ENCODE results near the gene WFS1. TPM values are rescaled to one million over a fixed set of nuclear protein-coding genes. Genes with fewer than 3 reads are reported as not detected.

WFS1 gene
- total RNA-seq, 1 experiment from 2014 or later = 21.5 TPM

DNA sequence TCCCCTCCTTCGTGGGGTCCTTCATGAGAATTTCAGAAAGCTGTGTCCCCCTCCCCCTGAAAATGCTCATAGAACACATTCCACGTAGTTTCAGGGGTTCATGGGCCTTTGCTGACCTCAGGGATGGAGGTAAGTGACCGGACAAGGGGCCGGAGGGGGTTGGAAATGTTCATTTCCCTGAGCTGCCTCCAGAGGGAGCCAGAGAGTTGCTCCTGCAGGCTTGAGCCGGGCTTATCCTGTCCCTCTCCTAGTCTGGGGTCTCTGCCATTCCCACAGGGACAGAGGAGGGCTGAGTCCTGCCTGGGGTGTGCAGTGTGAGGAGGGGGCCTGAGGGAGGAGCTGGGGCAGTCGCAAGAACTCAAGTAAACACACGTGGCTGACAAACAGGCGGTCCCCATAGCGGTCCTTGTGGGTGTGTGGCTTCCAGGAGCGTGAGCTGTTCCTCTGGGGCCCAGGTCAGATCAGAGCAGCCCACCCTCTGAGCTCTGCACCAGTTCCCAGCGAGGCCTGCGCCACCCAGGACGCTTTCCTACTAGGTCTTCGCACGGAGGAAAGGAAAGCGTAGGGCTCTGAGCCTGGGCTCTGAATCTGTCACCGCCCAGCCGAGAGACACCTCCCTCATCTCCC, 62.5 kb downstream of the WFS1 start:
- no peak overlapping the region for H3K27ac ChIP-seq (ENCODE audit: low read depth, low read length)
- peaks cover 1 to 2% of the 10 kb centered on the region in 2 experiments; a peak in 3 of 4 replicates for H3K4me1 ChIP-seq (ENCODE audit: control insufficient read depth in 1 of 2, insufficient read depth in 2 of 2, low read length in 2 of 2)
- H3K9me3 ChIP-seq (ENCODE audit: control insufficient read depth in 1 of 2, insufficient read depth in 1 of 2, low read depth in 1 of 2, low read length in 2 of 2) = no peaks in the 10 kb centered on the region
- TF ChIP-seq JUND (IDR thresholded peaks at IDR 0.05) = no peak
- TF ChIP-seq, protein P1, sequence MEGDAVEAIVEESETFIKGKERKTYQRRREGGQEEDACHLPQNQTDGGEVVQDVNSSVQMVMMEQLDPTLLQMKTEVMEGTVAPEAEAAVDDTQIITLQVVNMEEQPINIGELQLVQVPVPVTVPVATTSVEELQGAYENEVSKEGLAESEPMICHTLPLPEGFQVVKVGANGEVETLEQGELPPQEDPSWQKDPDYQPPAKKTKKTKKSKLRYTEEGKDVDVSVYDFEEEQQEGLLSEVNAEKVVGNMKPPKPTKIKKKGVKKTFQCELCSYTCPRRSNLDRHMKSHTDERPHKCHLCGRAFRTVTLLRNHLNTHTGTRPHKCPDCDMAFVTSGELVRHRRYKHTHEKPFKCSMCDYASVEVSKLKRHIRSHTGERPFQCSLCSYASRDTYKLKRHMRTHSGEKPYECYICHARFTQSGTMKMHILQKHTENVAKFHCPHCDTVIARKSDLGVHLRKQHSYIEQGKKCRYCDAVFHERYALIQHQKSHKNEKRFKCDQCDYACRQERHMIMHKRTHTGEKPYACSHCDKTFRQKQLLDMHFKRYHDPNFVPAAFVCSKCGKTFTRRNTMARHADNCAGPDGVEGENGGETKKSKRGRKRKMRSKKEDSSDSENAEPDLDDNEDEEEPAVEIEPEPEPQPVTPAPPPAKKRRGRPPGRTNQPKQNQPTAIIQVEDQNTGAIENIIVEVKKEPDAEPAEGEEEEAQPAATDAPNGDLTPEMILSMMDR (IDR thresholded peaks at IDR 0.05 in 2 of 3, conservative IDR thresholded peaks at IDR 0.05 in 1 of 3; ENCODE audit: borderline replicate concordance in 1 of 3, insufficient read depth in 1 of 3, low read depth in 2 of 3, low read length in 2 of 3) = peak; percentile 68 to 90 (median 84)
- TF ChIP-seq, protein P2, sequence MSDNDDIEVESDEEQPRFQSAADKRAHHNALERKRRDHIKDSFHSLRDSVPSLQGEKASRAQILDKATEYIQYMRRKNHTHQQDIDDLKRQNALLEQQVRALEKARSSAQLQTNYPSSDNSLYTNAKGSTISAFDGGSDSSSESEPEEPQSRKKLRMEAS (IDR thresholded peaks at IDR 0.05) = no peak
- TF ChIP-seq RAD21 (IDR thresholded peaks at IDR 0.05; ENCODE audit: low read depth) = peak; percentile 83
- intact Hi-C loops (cut with micrococcal nuclease) = loop anchor here (1.0 to 10.0 kb wide), 3 partner anchors 30 to 353 kb away; no protein-coding TSS in a partner anchor
- H3K27me3 ChIP-seq (ENCODE audit: insufficient read depth, low read length) = no peaks in the 10 kb centered on the region
- H3K9ac ChIP-seq (ENCODE audit: low read length) = no peak overlapping the region
- no TSS peak for BruUV-seq (replicated peaks)
- H3K79me2 ChIP-seq (ENCODE audit: insufficient read depth, low read length) = no peaks in the 10 kb centered on the region
- POLR2A ChIA-PET = interaction anchor here (1.5 kb wide), 1 partner anchor 342 kb away, joined by 3 read pairs; a partner anchor contains a TSS
- H4K20me1 ChIP-seq (ENCODE audit: insufficient read depth) = no peaks in the 10 kb centered on the region; the same call in 1 of the 2 replicates
- CTCF ChIA-PET = interaction anchor here (0.8 to 12.2 kb wide), 17 partner anchors 10 to 377 kb away, joined by 3 to 201 read pairs (median 4); partner anchors contain the start of genes MRFAP1L1 and WFS1
- no peaks in the 10 kb centered on the region for H3K36me3 ChIP-seq (ENCODE audit: control insufficient read depth in 1 of 2, insufficient read depth in 2 of 2, low read length in 2 of 2)
- no peak for DNase-seq (ENCODE audit: low read depth, low spot score)
- no peak overlapping the region for H3K4me2 ChIP-seq (ENCODE audit: low read length)
- H2AFZ ChIP-seq (ENCODE audit: low read depth, low read length, poor library complexity, severe bottlenecking) = no peak overlapping the region
- RAD21 ChIA-PET (ENCODE audit: low non-redundant PET in 1 of 2, low total read pairs in 2 of 2, uncharacterized antibody in 2 of 2, unreplicated experiment in 2 of 2) = interaction anchor here (1.4 to 1.9 kb wide), 2 partner anchors 68 to 81 kb away, joined by 6 read pairs; no protein-coding TSS in a partner anchor
- ATAC-seq = peak; percentile 64
- no peak overlapping the region for H3K4me3 ChIP-seq (replicated peaks in 1 of 2; ENCODE audit: low read depth in 1 of 2, low read length in 2 of 2)
- no peaks in the 10 kb centered on the region for H3K9me2 ChIP-seq (ENCODE audit: insufficient read depth)

DNA sequence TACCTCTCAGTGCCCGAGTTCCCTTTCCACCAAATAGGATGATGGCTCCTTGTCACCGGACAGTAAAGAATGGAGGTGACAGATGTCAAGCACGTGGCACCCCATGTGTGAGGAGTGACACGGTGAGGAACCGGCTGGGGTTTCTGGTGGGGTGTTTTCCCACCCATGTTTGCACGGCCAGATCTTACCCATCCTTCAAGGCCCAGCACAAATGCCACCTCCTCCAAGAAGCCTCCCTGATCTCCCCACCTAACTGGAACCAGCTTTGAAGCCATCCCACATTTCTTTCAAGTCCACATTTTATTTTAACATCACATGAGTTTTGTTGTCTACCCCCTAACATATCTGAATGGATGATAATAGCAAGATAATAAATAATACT, 63.0 kb downstream of the WFS1 start:
- no peaks in the 10 kb centered on the region; the same call in 1 of the 2 replicates for H4K20me1 ChIP-seq (ENCODE audit: insufficient read depth)
- BruUV-seq (replicated peaks) = no TSS peak
- no peak overlapping the region for H3K4me2 ChIP-seq (ENCODE audit: low read length)
- ChIA-PET CTCF (interaction anchor here (0.6 to 12.2 kb wide), 12 partner anchors 11 to 377 kb away, joined by 3 to 201 read pairs (median 7); partner anchors contain the start of gene MRFAP1L1), POLR2A (interaction anchor here (1.5 kb wide), 1 partner anchor 341 kb away, joined by 3 read pairs; a partner anchor contains a TSS), RAD21 (ENCODE audit: low non-redundant PET in 1 of 2, low total read pairs in 2 of 2, uncharacterized antibody in 2 of 2, unreplicated experiment in 2 of 2) (interaction anchor here in 1 of 2 experiments (1.9 kb wide), 1 partner anchor 82 kb away, joined by 6 read pairs; no protein-coding TSS in a partner anchor)
- H3K4me3 ChIP-seq (replicated peaks in 1 of 2; ENCODE audit: low read depth in 1 of 2, low read length in 2 of 2) = no peak overlapping the region
- peaks cover 6 to 7% of the 10 kb centered on the region in 2 experiments for H3K4me1 ChIP-seq (ENCODE audit: control insufficient read depth in 1 of 2, insufficient read depth in 2 of 2, low read length in 2 of 2)
- TF ChIP-seq POLR2AphosphoS5 (IDR thresholded peaks at IDR 0.05; ENCODE audit: low read depth, low read length) (no peak), ZNF274 (IDR thresholded peaks at IDR 0.05; ENCODE audit: low read depth, low read length) (no peak), SIN3A (IDR thresholded peaks at IDR 0.05; ENCODE audit: low read depth) (no peak), POLR2A (IDR thresholded peaks at IDR 0.05; ENCODE audit: borderline replicate concordance, extremely low read depth, insufficient read depth, insufficient read length) (no peak), ZFX (IDR thresholded peaks at IDR 0.05) (no peak)
- TF ChIP-seq, protein P3, sequence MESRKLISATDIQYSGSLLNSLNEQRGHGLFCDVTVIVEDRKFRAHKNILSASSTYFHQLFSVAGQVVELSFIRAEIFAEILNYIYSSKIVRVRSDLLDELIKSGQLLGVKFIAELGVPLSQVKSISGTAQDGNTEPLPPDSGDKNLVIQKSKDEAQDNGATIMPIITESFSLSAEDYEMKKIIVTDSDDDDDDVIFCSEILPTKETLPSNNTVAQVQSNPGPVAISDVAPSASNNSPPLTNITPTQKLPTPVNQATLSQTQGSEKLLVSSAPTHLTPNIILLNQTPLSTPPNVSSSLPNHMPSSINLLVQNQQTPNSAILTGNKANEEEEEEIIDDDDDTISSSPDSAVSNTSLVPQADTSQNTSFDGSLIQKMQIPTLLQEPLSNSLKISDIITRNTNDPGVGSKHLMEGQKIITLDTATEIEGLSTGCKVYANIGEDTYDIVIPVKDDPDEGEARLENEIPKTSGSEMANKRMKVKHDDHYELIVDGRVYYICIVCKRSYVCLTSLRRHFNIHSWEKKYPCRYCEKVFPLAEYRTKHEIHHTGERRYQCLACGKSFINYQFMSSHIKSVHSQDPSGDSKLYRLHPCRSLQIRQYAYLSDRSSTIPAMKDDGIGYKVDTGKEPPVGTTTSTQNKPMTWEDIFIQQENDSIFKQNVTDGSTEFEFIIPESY (IDR thresholded peaks at IDR 0.05; ENCODE audit: extremely low read depth, insufficient replicate concordance, low read length) = no peak
- H3K79me2 ChIP-seq (ENCODE audit: insufficient read depth, low read length) = no peaks in the 10 kb centered on the region
- no peaks in the 10 kb centered on the region for H3K36me3 ChIP-seq (ENCODE audit: control insufficient read depth in 1 of 2, insufficient read depth in 2 of 2, low read length in 2 of 2)
- H3K9me2 ChIP-seq (ENCODE audit: insufficient read depth) = no peaks in the 10 kb centered on the region
- ATAC-seq = no peak
- H3K9ac ChIP-seq (ENCODE audit: low read length) = no peak overlapping the region
- H3K9me3 ChIP-seq (ENCODE audit: control insufficient read depth in 1 of 2, insufficient read depth in 1 of 2, low read depth in 1 of 2, low read length in 2 of 2) = no peaks in the 10 kb centered on the region
- no peak for DNase-seq (ENCODE audit: low read depth, low spot score)
- intact Hi-C loops (cut with micrococcal nuclease) = loop anchor here (1.0 to 10.0 kb wide), 3 partner anchors 30 to 352 kb away; no protein-coding TSS in a partner anchor
- H3K27me3 ChIP-seq (ENCODE audit: insufficient read depth, low read length) = no peaks in the 10 kb centered on the region
- H3K27ac ChIP-seq (ENCODE audit: low read depth, low read length) = no peak overlapping the region
- H2AFZ ChIP-seq (ENCODE audit: low read depth, low read length, poor library complexity, severe bottlenecking) = no peak overlapping the region

All from HCT116 (cell line).